ENCODE measurements around the gene GALNT11. TPM values are rescaled to one million over a fixed set of nuclear protein-coding genes. Genes with fewer than 3 reads are reported as not detected.

Gene GALNT11
- total and polyA plus RNA-seq, 7 experiments from 2014 or later = 16.0 to 41.3 (median 25.6) TPM

- H3K27ac Mint-ChIP-seq = no peak overlapping the region
- Histone ChIP-seq H3K4me1 (ENCODE audit: control insufficient read depth in 2 of 2, insufficient read depth in 2 of 2, low read length in 2 of 2) (no peaks in the 10 kb centered on the region), H3K4me3 (ENCODE audit: low read length) (no peak overlapping the region), H3K27ac (ENCODE audit: low read depth, low read length) (no peak overlapping the region), H3K9me3 (ENCODE audit: control insufficient read depth in 2 of 3, low read length in 3 of 3) (peaks cover 0 to 11% (median 6%) of the 10 kb centered on the region in 3 experiments), H3K36me3 (ENCODE audit: control insufficient read depth in 2 of 3, insufficient read depth in 3 of 3, low read length in 3 of 3) (no peaks in the 10 kb centered on the region), H3K27me3 (ENCODE audit: control insufficient read depth in 2 of 2, insufficient read depth in 2 of 2, low read length in 2 of 2) (no peaks in the 10 kb centered on the region)
- no peak overlapping the region for H3K4me3 Mint-ChIP-seq
- ATAC-seq (no peak), DNase-seq (no peak)
- ChIA-PET CTCF (no interaction called here), POLR2A (interaction anchor here (0.6 kb wide), 1 partner anchor 477 kb away, joined by 3 read pairs; no protein-coding TSS in a partner anchor)
- peaks cover 4 to 41% (median 16%) of the 10 kb centered on the region in 11 donors for H3K9me3 Mint-ChIP-seq
- intact Hi-C loops (cut with micrococcal nuclease) = no loop called here
- no peaks in the 10 kb centered on the region for H3K27me3 Mint-ChIP-seq
- H3K36me3 Mint-ChIP-seq = peaks cover 16 to 64% (median 48%) of the 10 kb centered on the region in 5 donors
- H3K4me1 Mint-ChIP-seq = peaks cover 0 to 17% (median 6%) of the 10 kb centered on the region in 7 donors
These were observed 61.0 kb downstream of the GALNT11 start for GRCh38 chr7:152086513-152086912.

GRCh38 chr7:152089183-152089582 lies 63.7 kb downstream of the GALNT11 start:
- Mint-ChIP-seq H3K27ac (peak overlapping the region in 1 of 9 donors; percentile 72), H3K4me3 (no peak overlapping the region), H3K4me1 (peaks cover 2 to 18% (median 5%) of the 10 kb centered on the region in 7 donors), H3K27me3 (no peaks in the 10 kb centered on the region), H3K9me3 (peaks cover 0 to 32% (median 14%) of the 10 kb centered on the region in 11 donors), H3K36me3 (peaks cover 17 to 46% (median 42%) of the 10 kb centered on the region in 5 donors)
- Histone ChIP-seq H3K4me1 (ENCODE audit: control insufficient read depth in 2 of 2, insufficient read depth in 2 of 2, low read length in 2 of 2) (no peaks in the 10 kb centered on the region), H3K4me3 (ENCODE audit: low read length) (no peak overlapping the region), H3K27ac (ENCODE audit: low read depth, low read length) (no peak overlapping the region), H3K36me3 (ENCODE audit: control insufficient read depth in 2 of 3, insufficient read depth in 3 of 3, low read length in 3 of 3) (no peaks in the 10 kb centered on the region), H3K9me3 (ENCODE audit: control insufficient read depth in 2 of 3, low read length in 3 of 3) (peaks cover 0 to 11% (median 6%) of the 10 kb centered on the region in 3 experiments), H3K27me3 (ENCODE audit: control insufficient read depth in 2 of 2, insufficient read depth in 2 of 2, low read length in 2 of 2) (no peaks in the 10 kb centered on the region)
- CTCF ChIA-PET = no interaction called here
- no peak for ATAC-seq
- POLR2A ChIA-PET = no interaction called here
- no peak for DNase-seq
- intact Hi-C loops (cut with micrococcal nuclease) = no loop called here

GRCh38 chr7:152090747-152091146 lies 65.3 kb downstream of the GALNT11 start:
- Histone ChIP-seq H3K27ac (ENCODE audit: low read depth, low read length) (no peak overlapping the region), H3K4me3 (ENCODE audit: low read length) (no peak overlapping the region), H3K27me3 (ENCODE audit: control insufficient read depth in 2 of 2, insufficient read depth in 2 of 2, low read length in 2 of 2) (no peaks in the 10 kb centered on the region), H3K36me3 (ENCODE audit: control insufficient read depth in 2 of 3, insufficient read depth in 3 of 3, low read length in 3 of 3) (peaks cover 0 to 3% (median 0%) of the 10 kb centered on the region in 3 experiments), H3K4me1 (ENCODE audit: control insufficient read depth in 2 of 2, insufficient read depth in 2 of 2, low read length in 2 of 2) (no peaks in the 10 kb centered on the region), H3K9me3 (ENCODE audit: control insufficient read depth in 2 of 3, low read length in 3 of 3) (peaks cover 0 to 11% (median 6%) of the 10 kb centered on the region in 3 experiments)
- Mint-ChIP-seq H3K27me3 (no peaks in the 10 kb centered on the region), H3K9me3 (peaks cover 0 to 32% (median 14%) of the 10 kb centered on the region in 11 donors), H3K4me1 (peaks cover 0 to 18% (median 5%) of the 10 kb centered on the region in 7 donors), H3K4me3 (no peak overlapping the region), H3K27ac (no peak overlapping the region), H3K36me3 (peaks cover 13 to 37% (median 35%) of the 10 kb centered on the region in 5 donors)
- no peak for ATAC-seq
- ChIA-PET CTCF (no interaction called here), POLR2A (no interaction called here)
- no peak for DNase-seq
- intact Hi-C loops (cut with micrococcal nuclease) = no loop called here

GRCh38 chr7:152093717-152094116 lies 68.2 kb downstream of the GALNT11 start:
- Mint-ChIP-seq H3K9me3 (peaks cover 0 to 14% (median 8%) of the 10 kb centered on the region in 11 donors), H3K4me1 (peaks cover 0 to 14% (median 5%) of the 10 kb centered on the region in 7 donors), H3K4me3 (no peak overlapping the region), H3K36me3 (peaks cover 9 to 34% (median 18%) of the 10 kb centered on the region in 5 donors), H3K27ac (no peak overlapping the region), H3K27me3 (no peaks in the 10 kb centered on the region)
- DNase-seq = no peak
- Histone ChIP-seq H3K4me3 (ENCODE audit: low read length) (no peak overlapping the region), H3K36me3 (ENCODE audit: control insufficient read depth in 2 of 3, insufficient read depth in 3 of 3, low read length in 3 of 3) (peaks cover 0 to 6% (median 0%) of the 10 kb centered on the region in 3 experiments), H3K9me3 (ENCODE audit: control insufficient read depth in 2 of 3, low read length in 3 of 3) (peaks cover 0 to 7% (median 3%) of the 10 kb centered on the region in 3 experiments), H3K27me3 (ENCODE audit: control insufficient read depth in 2 of 2, insufficient read depth in 2 of 2, low read length in 2 of 2) (no peaks in the 10 kb centered on the region), H3K27ac (ENCODE audit: low read depth, low read length) (no peak overlapping the region), H3K4me1 (ENCODE audit: control insufficient read depth in 2 of 2, insufficient read depth in 2 of 2, low read length in 2 of 2) (no peaks in the 10 kb centered on the region)
- ATAC-seq = no peak
- POLR2A ChIA-PET = interaction anchor here (0.5 kb wide), 1 partner anchor 8 kb away, joined by 3 read pairs; no protein-coding TSS in a partner anchor
- intact Hi-C loops (cut with micrococcal nuclease) = no loop called here
- CTCF ChIA-PET = no interaction called here

GRCh38 chr7:152095771-152096170 lies 70.3 kb downstream of the GALNT11 start:
- Histone ChIP-seq H3K9me3 (ENCODE audit: control insufficient read depth in 2 of 3, low read length in 3 of 3) (no peaks in the 10 kb centered on the region), H3K27me3 (ENCODE audit: control insufficient read depth in 2 of 2, insufficient read depth in 2 of 2, low read length in 2 of 2) (no peaks in the 10 kb centered on the region), H3K4me1 (ENCODE audit: control insufficient read depth in 2 of 2, insufficient read depth in 2 of 2, low read length in 2 of 2) (no peaks in the 10 kb centered on the region), H3K36me3 (ENCODE audit: control insufficient read depth in 2 of 3, insufficient read depth in 3 of 3, low read length in 3 of 3) (peaks cover 0 to 6% (median 2%) of the 10 kb centered on the region in 3 experiments), H3K27ac (ENCODE audit: low read depth, low read length) (no peak overlapping the region), H3K4me3 (ENCODE audit: low read length) (no peak overlapping the region)
- peaks cover 3 to 22% (median 11%) of the 10 kb centered on the region in 5 donors for H3K36me3 Mint-ChIP-seq
- POLR2A ChIA-PET = no interaction called here
- intact Hi-C loops (cut with micrococcal nuclease) = no loop called here
- peaks cover 0 to 14% (median 5%) of the 10 kb centered on the region in 7 donors for H3K4me1 Mint-ChIP-seq
- peaks cover 0 to under 1% (median 0%) of the 10 kb centered on the region in 11 donors for H3K9me3 Mint-ChIP-seq
- DNase-seq (no peak), ATAC-seq (no peak)
- H3K4me3 Mint-ChIP-seq = no peak overlapping the region
- H3K27ac Mint-ChIP-seq = no peak overlapping the region
- no peaks in the 10 kb centered on the region for H3K27me3 Mint-ChIP-seq
- CTCF ChIA-PET = no interaction called here

GRCh38 chr7:152097330-152097729 lies 71.9 kb downstream of the GALNT11 start:
- no peak for DNase-seq
- Histone ChIP-seq H3K4me1 (ENCODE audit: control insufficient read depth in 2 of 2, insufficient read depth in 2 of 2, low read length in 2 of 2) (no peaks in the 10 kb centered on the region), H3K9me3 (ENCODE audit: control insufficient read depth in 2 of 3, low read length in 3 of 3) (no peaks in the 10 kb centered on the region), H3K27me3 (ENCODE audit: control insufficient read depth in 2 of 2, insufficient read depth in 2 of 2, low read length in 2 of 2) (no peaks in the 10 kb centered on the region), H3K4me3 (ENCODE audit: low read length) (no peak overlapping the region), H3K36me3 (ENCODE audit: control insufficient read depth in 2 of 3, insufficient read depth in 3 of 3, low read length in 3 of 3) (peaks cover 0 to 10% (median 6%) of the 10 kb centered on the region in 3 experiments), H3K27ac (ENCODE audit: low read depth, low read length) (no peak overlapping the region)
- ChIA-PET CTCF (no interaction called here), POLR2A (no interaction called here)
- H3K27me3 Mint-ChIP-seq = no peaks in the 10 kb centered on the region
- ATAC-seq = no peak
- peaks cover 0 to 5% (median 0%) of the 10 kb centered on the region in 7 donors for H3K4me1 Mint-ChIP-seq
- H3K9me3 Mint-ChIP-seq = no peaks in the 10 kb centered on the region
- no peak overlapping the region for H3K27ac Mint-ChIP-seq
- intact Hi-C loops (cut with micrococcal nuclease) = no loop called here
- H3K36me3 Mint-ChIP-seq = peaks cover 4 to 29% (median 13%) of the 10 kb centered on the region in 5 donors
- H3K4me3 Mint-ChIP-seq = no peak overlapping the region

- Histone ChIP-seq H3K27ac (ENCODE audit: low read depth, low read length) (no peak overlapping the region), H3K4me3 (ENCODE audit: low read length) (no peak overlapping the region), H3K9me3 (ENCODE audit: control insufficient read depth in 2 of 3, low read length in 3 of 3) (no peaks in the 10 kb centered on the region), H3K4me1 (ENCODE audit: control insufficient read depth in 2 of 2, insufficient read depth in 2 of 2, low read length in 2 of 2) (no peaks in the 10 kb centered on the region), H3K27me3 (ENCODE audit: control insufficient read depth in 2 of 2, insufficient read depth in 2 of 2, low read length in 2 of 2) (no peaks in the 10 kb centered on the region), H3K36me3 (ENCODE audit: control insufficient read depth in 2 of 3, insufficient read depth in 3 of 3, low read length in 3 of 3) (peaks cover 0 to 29% (median 0%) of the 10 kb centered on the region in 3 experiments)
- ATAC-seq (no peak), DNase-seq (no peak)
- intact Hi-C loops (cut with micrococcal nuclease) = no loop called here
- no peaks in the 10 kb centered on the region for H3K27me3 Mint-ChIP-seq
- no peak overlapping the region for H3K4me3 Mint-ChIP-seq
- peaks cover 0 to 1% (median 0%) of the 10 kb centered on the region in 11 donors for H3K9me3 Mint-ChIP-seq
- ChIA-PET POLR2A (no interaction called here), CTCF (no interaction called here)
- peak overlapping the region in 1 of 9 donors; percentile 65 for H3K27ac Mint-ChIP-seq
- H3K4me1 Mint-ChIP-seq = peaks cover 0 to 2% (median 0%) of the 10 kb centered on the region in 7 donors
- H3K36me3 Mint-ChIP-seq = peaks cover 13 to 45% (median 24%) of the 10 kb centered on the region in 5 donors
These were observed 77.6 kb downstream of the GALNT11 start for GRCh38 chr7:152103066-152103465.
